Neural cell (in vitro differentiated cells): ENCODE measurements around the gene MT1X. TPM values are rescaled to one million over a fixed set of nuclear protein-coding genes. Genes with fewer than 3 reads are reported as not detected.

Experiments used
- H2AFZ ChIP-seq: fragments of 200-600, 300-800 bp; sonication (generic), shearing (Covaris generic); 2 replicates; pipeline ENCODE4 v1.6.0; 2014; ENCODE audit warnings: low read depth, mild to moderate bottlenecking, antibody characterized with exemption, low read length, moderate library complexity
- H3F3A ChIP-seq: fragments of 200-600 bp; shearing (Covaris generic); 2 replicates; pipeline ENCODE4 v1.6.1; 2016; ENCODE audit warnings: mild to moderate bottlenecking, moderate library complexity, mixed read lengths, antibody characterized with exemption, low read length; ENCODE audit not compliant: insufficient read depth, poor library complexity, severe bottlenecking
- H3K27ac ChIP-seq: fragments of 200-600, 300-800 bp; sonication (generic), shearing (Covaris generic); 2 replicates; pipeline ENCODE4 v1.5.1; 2014; ENCODE audit warnings: mild to moderate bottlenecking, low read length, moderate library complexity
- H3K27me3 ChIP-seq: fragments of 300-800, 200-600 bp; sonication (generic), shearing (Covaris generic); 2 replicates; pipeline ENCODE4 v1.6.0; 2014; ENCODE audit warnings: mild to moderate bottlenecking, low read depth, low read length, moderate library complexity; ENCODE audit not compliant: insufficient read depth
- H3K36me3 ChIP-seq: fragments of 300-800, 200-600 bp; sonication (generic), shearing (Covaris generic); 2 replicates; pipeline ENCODE4 v1.5.1; 2014; ENCODE audit warnings: mild to moderate bottlenecking, antibody characterized with exemption, low read length, moderate library complexity; ENCODE audit not compliant: insufficient read depth
- H3K4me2 ChIP-seq: fragments of 300-800, 200-600 bp; sonication (generic), shearing (Covaris generic); 2 replicates; pipeline ENCODE4 v1.6.0; 2014; ENCODE audit warnings: mild to moderate bottlenecking, low read length
- H3K4me3 ChIP-seq: fragments of 300-800, 200-600 bp; sonication (generic), shearing (Covaris generic); 2 replicates; pipeline ENCODE4 v1.5.1; 2014; ENCODE audit warnings: mild to moderate bottlenecking, low read length, moderate library complexity
- H3K79me2 ChIP-seq: fragments of 200-600 bp; shearing (Covaris generic); replicated peaks from 2 replicates; pipeline ENCODE4 v1.6.0; 2014; ENCODE audit warnings: mild to moderate bottlenecking, low read length, moderate library complexity; ENCODE audit not compliant: insufficient read depth
- H3K9ac ChIP-seq: fragments of 300-800, 200-600 bp; sonication (generic), shearing (Covaris generic); 2 replicates; pipeline ENCODE4 v1.6.1; 2016; ENCODE audit warnings: mild to moderate bottlenecking, low read length, mixed read lengths
- H3K9me2 ChIP-seq: fragments of 200-600 bp; shearing (Covaris generic); 2 replicates; pipeline ENCODE4 v1.6.1; 2016; ENCODE audit warnings: mild to moderate bottlenecking, low read length, mixed read lengths; ENCODE audit not compliant: insufficient read depth
- H3K9me3 ChIP-seq: fragments of 200-600, 300-800 bp; sonication (generic), shearing (Covaris generic); 2 replicates; pipeline ENCODE4 v1.6.1; 2016; ENCODE audit warnings: mild to moderate bottlenecking, mixed run types, low read length, moderate library complexity, mixed read lengths
- H4K20me1 ChIP-seq: fragments of 200-600 bp; shearing (Covaris generic); 2 replicates; pipeline ENCODE4 v1.6.1; 2016; ENCODE audit warnings: mild to moderate bottlenecking, mixed run types; ENCODE audit not compliant: insufficient read depth
- CTCF ChIP-seq: fragments of 450-650 bp; IDR thresholded peaks from 2 replicates; pipeline ENCODE4 v1.5.1; 2014; ENCODE audit warnings: antibody characterized with exemption, mild to moderate bottlenecking, moderate library complexity; ENCODE audit not compliant: poor library complexity, severe bottlenecking
- EP300 ChIP-seq: fragments of 450-650 bp; conservative IDR thresholded peaks from 2 replicates; pipeline ENCODE4 v1.6.1; 2014; ENCODE audit warnings: antibody characterized with exemption, mild to moderate bottlenecking, moderate library complexity; ENCODE audit not compliant: poor library complexity, severe bottlenecking
- EZH2 ChIP-seq: fragments of 200-600, 300-800 bp; shearing (Covaris generic), sonication (generic); IDR thresholded peaks from 2 replicates; pipeline ENCODE4 v1.6.1; 2014; ENCODE audit warnings: antibody characterized with exemption, low read length, borderline replicate concordance, mild to moderate bottlenecking; ENCODE audit not compliant: insufficient read depth, poor library complexity, severe bottlenecking
- MXI1 ChIP-seq: fragments of 450-650 bp; conservative IDR thresholded peaks from 2 replicates; pipeline ENCODE4 v1.6.1; 2014; ENCODE audit warnings: antibody characterized with exemption, mild to moderate bottlenecking; ENCODE audit not compliant: poor library complexity, severe bottlenecking
- POLR2AphosphoS5 ChIP-seq: IDR thresholded peaks from 2 replicates; pipeline ENCODE4 v1.6.1; 2012
- RAD21 ChIP-seq: fragments of 450-650 bp; conservative IDR thresholded peaks from 2 replicates; pipeline ENCODE4 v1.6.1; 2014; ENCODE audit warnings: antibody characterized with exemption, mild to moderate bottlenecking, moderate library complexity
- REST ChIP-seq: IDR thresholded peaks from 2 replicates; pipeline ENCODE4 v1.6.1; 2012; ENCODE audit warnings: borderline replicate concordance
- SMC3 ChIP-seq: fragments of 450-650 bp; conservative IDR thresholded peaks from 2 replicates; pipeline ENCODE4 v1.6.1; 2014; ENCODE audit warnings: antibody characterized with exemption, mild to moderate bottlenecking, moderate library complexity; ENCODE audit not compliant: poor library complexity
- TAF1 ChIP-seq: IDR thresholded peaks from 2 replicates; pipeline ENCODE4 v1.6.1; 2012; ENCODE audit warnings: low read depth
- polyA plus RNA-seq: library from polyadenylated mRNA; depleted of rRNA; stranded (reverse); fragments of >200 nt; gene quantifications from 2 replicates; pipeline ENCODE4 v1.2.3, GENCODE V29; 2014

The MT1X gene
- polyA plus RNA-seq, 1 donor from 2014 or later = 8.1 TPM

GRCh38 chr16:56691885-56692284 is 9.6 kb downstream of the MT1X start:
- H3K4me2 ChIP-seq = no peak overlapping the region
- H3K4me3 ChIP-seq = no peak overlapping the region
- no peaks in the 10 kb centered on the region for H4K20me1 ChIP-seq
- no peaks in the 10 kb centered on the region for H3K9me2 ChIP-seq
- no peaks in the 10 kb centered on the region for H3K36me3 ChIP-seq
- no peak overlapping the region for H3K9ac ChIP-seq
- H3K27me3 ChIP-seq = no peaks in the 10 kb centered on the region
- H3K27ac ChIP-seq = no peak overlapping the region
- no peak overlapping the region for H2AFZ ChIP-seq
- TF ChIP-seq CTCF (no peak), EP300 (no peak)
- H3K79me2 ChIP-seq = no peaks in the 10 kb centered on the region
- no peaks in the 10 kb centered on the region for H3F3A ChIP-seq
- H3K9me3 ChIP-seq = no peaks in the 10 kb centered on the region

- no peaks in the 10 kb centered on the region for H3K79me2 ChIP-seq
- H4K20me1 ChIP-seq = no peaks in the 10 kb centered on the region
- no peaks in the 10 kb centered on the region for H3F3A ChIP-seq
- no peak overlapping the region for H3K9ac ChIP-seq
- no peaks in the 10 kb centered on the region for H3K9me3 ChIP-seq
- no peak overlapping the region for H3K27ac ChIP-seq
- H3K4me3 ChIP-seq = no peak overlapping the region
- no peaks in the 10 kb centered on the region for H3K36me3 ChIP-seq
- H3K4me2 ChIP-seq = no peak overlapping the region
- no peaks in the 10 kb centered on the region for H3K9me2 ChIP-seq
- H2AFZ ChIP-seq = no peak overlapping the region
- TF ChIP-seq EP300 (no peak), CTCF (no peak), REST (no peak), TAF1 (no peak), EZH2 (no peak), RAD21 (no peak), MXI1 (no peak), SMC3 (no peak), POLR2AphosphoS5 (no peak)
- H3K27me3 ChIP-seq = no peaks in the 10 kb centered on the region
Observed at GRCh38 chr16:56695246-56695645, 13.0 kb downstream of the MT1X start.
